Suprapubic skin (tissue), 4 donors: ENCODE measurements around the gene FYN. TPM values are rescaled to one million over a fixed set of nuclear protein-coding genes. Genes with fewer than 3 reads are reported as not detected.

Experiments
- DNase-seq, 2 donors: peaks; one replicate each; pipeline ENCODE4 v3.0.0-alpha.2; 2019; ENCODE audit warnings: low spot score in 2 of 2
- H3K27ac ChIP-seq: fragments of 200-600 bp; sonication (generic); one replicate; pipeline ENCODE4 v1.5.1; 2019
- H3K27me3 ChIP-seq: fragments of 200-600 bp; sonication (generic); one replicate; pipeline ENCODE4 v1.5.1; 2019
- H3K36me3 ChIP-seq: fragments of 200-600 bp; sonication (generic); one replicate; pipeline ENCODE4 v1.5.1; 2019
- H3K4me1 ChIP-seq: fragments of 200-600 bp; sonication (generic); one replicate; pipeline ENCODE4 v1.5.1; 2019
- H3K4me3 ChIP-seq: fragments of 200-600 bp; sonication (generic); one replicate; pipeline ENCODE4 v1.5.1; 2019; ENCODE audit warnings: mild to moderate bottlenecking
- H3K9me3 ChIP-seq: fragments of 200-600 bp; sonication (generic); one replicate; pipeline ENCODE4 v1.5.1; 2019
- CTCF ChIP-seq, 2 donors: fragments of 200-600 bp in 1 of 2; fragments of 450-650 bp in 1 of 2; sonication (generic) in 1 of 2; IDR thresholded peaks; one replicate each; pipeline ENCODE4 v1.5.1; 2016 to 2019; ENCODE audit warnings: antibody characterized with exemption in 2 of 2, mild to moderate bottlenecking in 1 of 2, moderate library complexity in 1 of 2
- EP300 ChIP-seq: sonication (generic); formaldehyde crosslinking; IDR thresholded peaks from one replicate; pipeline ENCODE4 v1.6.1; 2017; ENCODE audit warnings: antibody characterized with exemption
- POLR2A ChIP-seq, 2 donors: fragments of 450-650 bp; IDR thresholded peaks; one replicate each; pipeline ENCODE4 v1.6.1; 2017; ENCODE audit warnings: antibody characterized with exemption in 2 of 2, mild to moderate bottlenecking in 2 of 2, moderate library complexity in 2 of 2
- POLR2AphosphoS5 ChIP-seq, 3 donors: sonication (generic); formaldehyde crosslinking; IDR thresholded peaks; one replicate each; pipeline ENCODE4 v1.6.1; 2017; ENCODE audit warnings: antibody characterized with exemption in 3 of 3
- WGBS: methylation state at CpG from one replicate; pipeline ENCODE4 v1.1.5; 2018; 5-methylcytosine and 5-hydroxymethylcytosine counted together
- total RNA-seq, 4 donors: library from RNA; depleted of rRNA; stranded (reverse); fragments of >200 nt; gene quantifications; one replicate each; pipeline ENCODE4 v1.1.0, GENCODE V29; 2016

Gene FYN
- total RNA-seq, 4 donors from 2014 or later = 36.6 to 89.6 (median 67.3) TPM

GRCh38 chr6:111677249-111677990, 195.8 kb downstream of the FYN start:
- H3K9me3 ChIP-seq = no peaks in the 10 kb centered on the region
- H3K27me3 ChIP-seq = no peaks in the 10 kb centered on the region
- peaks cover 18% of the 10 kb centered on the region for H3K36me3 ChIP-seq
- TF ChIP-seq POLR2A (IDR thresholded peaks at IDR 0.05) (no peak), CTCF (IDR thresholded peaks at IDR 0.05) (no peak), EP300 (no peak), POLR2AphosphoS5 (IDR thresholded peaks at IDR 0.05) (no peak)
- H3K27ac ChIP-seq = no peak overlapping the region
- no peak overlapping the region for H3K4me3 ChIP-seq
- 48% methylated on average over 3 of the region's 3 CpGs for WGBS
- no peaks in the 10 kb centered on the region for H3K4me1 ChIP-seq
- no peak for DNase-seq

- 85% methylated on average over 2 of the region's 2 CpGs for WGBS
- H3K4me1 ChIP-seq = no peaks in the 10 kb centered on the region
- H3K4me3 ChIP-seq = no peak overlapping the region
- H3K36me3 ChIP-seq = peaks cover 21% of the 10 kb centered on the region
- no peak for TF ChIP-seq POLR2A (IDR thresholded peaks at IDR 0.05)
- no peak for TF ChIP-seq POLR2AphosphoS5 (IDR thresholded peaks at IDR 0.05)
- TF ChIP-seq CTCF (IDR thresholded peaks at IDR 0.05) = no peak
- no peak for TF ChIP-seq EP300
- H3K27me3 ChIP-seq = no peaks in the 10 kb centered on the region
- H3K9me3 ChIP-seq = no peaks in the 10 kb centered on the region
- no peak overlapping the region for H3K27ac ChIP-seq
- no peak for DNase-seq
Measured at GRCh38 chr6:111676383-111676782, 196.9 kb downstream of the FYN start.

GRCh38 chr6:111674883-111675282, 198.4 kb downstream of the FYN start:
- TF ChIP-seq EP300 (no peak), POLR2A (IDR thresholded peaks at IDR 0.05) (no peak), POLR2AphosphoS5 (IDR thresholded peaks at IDR 0.05) (no peak), CTCF (IDR thresholded peaks at IDR 0.05) (no peak)
- no peak for DNase-seq
- 65% methylated on average over 1 of the region's 1 CpG for WGBS
- Histone ChIP-seq H3K9me3 (no peaks in the 10 kb centered on the region), H3K36me3 (peaks cover 21% of the 10 kb centered on the region), H3K27me3 (no peaks in the 10 kb centered on the region), H3K4me1 (no peaks in the 10 kb centered on the region), H3K4me3 (no peak overlapping the region), H3K27ac (no peak overlapping the region)

DNA sequence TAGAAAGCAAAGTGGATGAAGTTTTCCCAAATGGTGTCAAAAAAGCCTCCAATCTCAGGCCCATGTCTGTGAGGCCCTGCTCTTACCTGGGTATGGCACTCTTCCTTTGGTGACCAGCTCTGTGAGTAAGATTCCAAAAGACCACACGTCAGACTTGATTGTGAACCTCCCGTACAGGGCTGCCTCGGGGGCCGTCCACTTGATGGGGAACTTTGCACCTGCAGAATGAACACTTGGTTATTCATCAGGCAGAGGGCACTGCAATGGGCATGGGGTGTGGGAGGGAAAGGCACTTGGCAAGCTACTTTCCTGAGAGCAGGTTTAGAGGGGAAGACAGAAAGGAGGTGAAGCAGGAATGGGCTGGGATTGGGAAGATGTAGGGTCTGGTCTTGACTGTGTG, 198.8 kb downstream of the FYN start:
- Histone ChIP-seq H3K27me3 (no peaks in the 10 kb centered on the region), H3K36me3 (peaks cover 21% of the 10 kb centered on the region), H3K9me3 (no peaks in the 10 kb centered on the region), H3K4me3 (no peak overlapping the region), H3K4me1 (no peaks in the 10 kb centered on the region), H3K27ac (no peak overlapping the region)
- DNase-seq = no peak
- WGBS = 93% methylated on average over 4 of the region's 4 CpGs
- TF ChIP-seq POLR2A (IDR thresholded peaks at IDR 0.05) (no peak), CTCF (IDR thresholded peaks at IDR 0.05) (no peak), POLR2AphosphoS5 (IDR thresholded peaks at IDR 0.05) (no peak), EP300 (no peak)

DNA sequence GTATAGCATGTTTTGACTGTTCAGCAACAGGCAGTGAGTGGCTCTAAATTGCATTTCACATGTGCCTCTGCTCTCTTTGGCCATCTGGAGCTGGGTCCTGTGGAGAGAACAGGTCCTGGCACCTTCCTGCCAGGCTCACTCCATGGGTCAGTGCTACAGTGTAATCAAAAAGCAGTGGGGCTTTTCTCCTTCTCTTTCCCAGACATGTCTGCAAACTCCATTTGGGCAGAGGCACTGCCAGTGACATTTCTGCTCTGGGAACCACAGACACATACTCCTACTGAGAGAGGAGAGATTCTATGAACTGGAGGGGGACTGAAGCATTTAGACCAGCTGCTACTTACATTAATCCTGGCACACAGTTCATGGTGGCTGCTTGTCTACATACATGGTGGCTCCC, 199.3 kb downstream of the FYN start:
- Histone ChIP-seq H3K36me3 (peaks cover 21% of the 10 kb centered on the region), H3K27me3 (no peaks in the 10 kb centered on the region), H3K4me3 (no peak overlapping the region), H3K27ac (no peak overlapping the region), H3K9me3 (no peaks in the 10 kb centered on the region), H3K4me1 (no peaks in the 10 kb centered on the region)
- TF ChIP-seq POLR2AphosphoS5 (IDR thresholded peaks at IDR 0.05) (no peak), POLR2A (IDR thresholded peaks at IDR 0.05) (no peak)
- no peak for DNase-seq
